22Rv1 (cell line): Measurements from ENCODE around the gene DHRSX.

Source experiments
- CTCF ChIP-seq: fragments of 450-650 bp; IDR thresholded peaks from 2 replicates; pipeline ENCODE4 v1.5.1; 2017; ENCODE audit warnings: mild to moderate bottlenecking
- ZFX ChIP-seq: fragments of 450-650 bp; IDR thresholded peaks from 2 replicates; pipeline ENCODE4 v1.6.1; 2017; ENCODE audit warnings: antibody characterized with exemption, borderline replicate concordance

- TF ChIP-seq CTCF (no peak), ZFX (no peak)
These were observed 13.4 kb upstream of the DHRSX start for GRCh38 chrX:2514131-2514530.
